ENCODE measurements around the gene KCNK7.

The KCNK7 gene

DNA sequence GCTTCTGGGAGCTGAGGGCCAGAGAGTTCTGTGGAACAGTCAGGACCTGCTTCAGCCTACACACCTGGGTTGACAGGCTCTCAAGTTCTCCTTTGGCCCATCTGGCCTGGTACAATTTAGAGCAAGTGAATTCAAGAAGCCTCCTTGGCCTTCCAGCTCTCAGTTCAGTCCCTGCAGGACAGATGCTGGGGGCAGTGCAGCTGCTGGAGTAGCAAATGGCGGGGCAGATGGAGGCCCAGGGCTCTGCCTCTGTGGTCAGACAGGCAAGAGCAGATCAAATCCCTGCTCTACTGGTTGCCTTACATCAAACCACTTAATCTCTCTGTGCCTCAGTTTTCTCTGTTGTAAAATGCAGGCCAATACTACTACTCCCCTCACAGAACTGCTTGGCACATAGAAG lies 8.7 kb upstream of the KCNK7 start:
- Histone ChIP-seq H3K4me1 (ENCODE audit: control insufficient read depth, insufficient read depth, low read length) (no peaks in the 10 kb centered on the region), H3K27me3 (ENCODE audit: control insufficient read depth, insufficient read depth, low read length) (peaks cover 2% of the 10 kb centered on the region), H3K9me3 (ENCODE audit: control insufficient read depth, insufficient read depth, low read length) (no peaks in the 10 kb centered on the region), H3K36me3 (ENCODE audit: control insufficient read depth, insufficient read depth, low read length) (peaks cover 10% of the 10 kb centered on the region), H3K4me3 (ENCODE audit: low read depth, low read length) (no peak overlapping the region), H3K9ac (ENCODE audit: low read depth, low read length) (no peak overlapping the region)

DNA sequence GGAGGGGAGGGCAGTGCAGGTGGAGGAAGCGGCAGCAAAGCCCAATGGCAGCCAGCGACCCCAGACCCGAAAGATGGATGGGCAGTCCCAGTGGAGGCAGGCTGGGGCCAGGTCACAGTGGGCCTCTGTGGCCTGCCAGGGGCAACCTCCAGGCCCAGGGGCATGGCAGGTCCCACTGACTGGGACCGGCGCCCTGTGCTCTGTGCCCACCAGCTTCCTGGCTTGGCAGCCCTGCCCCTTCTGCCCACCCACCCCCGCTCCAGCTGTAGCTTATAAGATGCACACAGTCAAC lies 4.3 kb upstream of the KCNK7 start:
- Histone ChIP-seq H3K9ac (ENCODE audit: low read depth, low read length) (no peak overlapping the region), H3K9me3 (ENCODE audit: control insufficient read depth, insufficient read depth, low read length) (no peaks in the 10 kb centered on the region), H3K4me1 (ENCODE audit: control insufficient read depth, insufficient read depth, low read length) (no peaks in the 10 kb centered on the region), H3K36me3 (ENCODE audit: control insufficient read depth, insufficient read depth, low read length) (no peaks in the 10 kb centered on the region), H3K27me3 (ENCODE audit: control insufficient read depth, insufficient read depth, low read length) (no peaks in the 10 kb centered on the region), H3K4me3 (ENCODE audit: low read depth, low read length) (no peak overlapping the region)

DNA sequence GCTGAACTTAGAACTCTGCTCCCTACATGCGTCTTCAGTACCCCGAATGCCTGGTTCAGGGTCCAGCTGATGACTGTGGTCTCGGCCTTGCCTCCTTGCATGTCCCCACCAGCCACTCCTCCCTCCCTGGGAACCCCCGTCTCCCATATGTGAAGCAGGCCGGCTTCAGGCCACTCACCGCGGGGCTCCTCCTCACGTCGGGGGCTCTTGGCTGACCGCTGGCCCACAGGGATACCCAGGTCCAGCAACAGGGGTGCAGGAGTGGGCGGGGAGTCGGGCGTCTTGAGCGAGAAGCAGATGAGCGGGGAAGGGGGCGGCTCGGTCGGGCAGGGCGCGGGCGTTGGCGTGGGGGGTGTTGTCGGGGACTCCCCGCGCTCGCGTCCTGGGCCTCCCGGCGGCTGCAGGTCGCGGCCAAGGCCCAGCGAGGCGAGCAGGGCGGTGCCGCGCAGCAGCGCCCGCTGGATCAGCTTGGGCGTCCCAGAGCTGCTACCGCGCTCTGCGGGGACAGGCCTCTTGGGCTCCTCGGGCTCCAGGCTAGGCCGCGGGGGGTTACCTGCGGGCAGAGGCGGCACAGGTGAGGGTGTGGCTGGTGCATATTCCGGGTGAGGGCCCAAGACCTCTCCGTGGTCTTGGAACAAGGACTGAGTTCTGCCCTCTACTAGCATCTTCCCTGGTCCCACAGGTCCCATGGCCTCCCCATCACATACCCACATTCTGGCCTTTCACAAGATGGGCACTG lies 3.8 kb upstream of the KCNK7 start:
- H3K36me3 ChIP-seq (ENCODE audit: control insufficient read depth, insufficient read depth, low read length): no peaks in the 10 kb centered on the region
- no peaks in the 10 kb centered on the region for H3K4me1 ChIP-seq (ENCODE audit: control insufficient read depth, insufficient read depth, low read length)
- H3K9me3 ChIP-seq (ENCODE audit: control insufficient read depth, insufficient read depth, low read length): no peaks in the 10 kb centered on the region
- H3K9ac ChIP-seq (ENCODE audit: low read depth, low read length): no peak overlapping the region
- H3K4me3 ChIP-seq (ENCODE audit: low read depth, low read length): no peak overlapping the region
- H3K27me3 ChIP-seq (ENCODE audit: control insufficient read depth, insufficient read depth, low read length): no peaks in the 10 kb centered on the region

DNA sequence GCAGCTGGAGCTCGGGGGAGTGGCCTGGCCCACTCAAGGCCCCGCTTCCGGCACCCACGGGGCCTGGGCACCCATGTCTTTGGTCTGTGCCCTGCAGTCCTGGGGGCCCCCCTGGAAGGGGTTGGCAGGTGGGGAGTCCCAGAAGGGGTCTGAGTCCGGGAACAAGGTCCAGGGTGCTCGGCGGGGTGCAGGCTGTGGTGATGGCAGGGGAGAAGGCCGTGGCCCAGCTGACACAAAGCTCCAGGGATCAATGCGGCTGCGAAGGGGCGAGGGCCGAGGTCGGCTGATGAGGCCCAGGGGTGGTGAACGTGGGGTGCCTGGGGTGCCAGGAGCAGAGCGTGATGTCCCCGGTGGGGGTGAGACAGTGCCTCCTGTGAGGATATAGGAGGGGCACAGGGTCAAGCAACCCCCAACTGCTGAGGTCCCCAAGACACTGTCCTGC lies 2.7 kb upstream of the KCNK7 start:
- Histone ChIP-seq H3K27me3 (ENCODE audit: control insufficient read depth, insufficient read depth, low read length) (peaks cover 7% of the 10 kb centered on the region), H3K4me3 (ENCODE audit: low read depth, low read length) (no peak overlapping the region), H3K36me3 (ENCODE audit: control insufficient read depth, insufficient read depth, low read length) (no peaks in the 10 kb centered on the region), H3K4me1 (ENCODE audit: control insufficient read depth, insufficient read depth, low read length) (no peaks in the 10 kb centered on the region), H3K9ac (ENCODE audit: low read depth, low read length) (no peak overlapping the region), H3K9me3 (ENCODE audit: control insufficient read depth, insufficient read depth, low read length) (no peaks in the 10 kb centered on the region)

DNA sequence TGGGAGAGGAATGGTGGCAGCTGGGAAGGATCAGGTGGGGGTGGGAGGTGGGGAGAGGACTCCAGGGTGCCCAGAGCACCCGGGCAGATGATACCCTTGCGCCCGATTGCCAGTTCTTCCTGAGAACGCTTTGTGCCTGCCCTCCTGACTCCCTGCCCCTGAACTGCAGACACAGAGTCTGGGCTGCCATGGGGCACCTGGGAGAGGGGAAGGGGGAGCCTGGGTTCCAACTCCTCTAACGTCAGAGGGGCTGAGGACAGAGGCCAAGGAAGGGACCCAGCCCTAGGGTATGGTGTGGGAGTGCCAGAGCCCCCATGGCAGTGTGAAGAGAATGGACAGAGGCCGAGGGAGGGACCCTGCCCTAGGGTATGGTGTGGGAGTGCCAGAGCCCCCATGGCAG lies 920 bp upstream of the KCNK7 start:
- H3K27me3 ChIP-seq (ENCODE audit: control insufficient read depth, insufficient read depth, low read length): peaks cover 18% of the 10 kb centered on the region
- H3K36me3 ChIP-seq (ENCODE audit: control insufficient read depth, insufficient read depth, low read length): no peaks in the 10 kb centered on the region
- no peaks in the 10 kb centered on the region for H3K4me1 ChIP-seq (ENCODE audit: control insufficient read depth, insufficient read depth, low read length)
- no peaks in the 10 kb centered on the region for H3K9me3 ChIP-seq (ENCODE audit: control insufficient read depth, insufficient read depth, low read length)
- no peak overlapping the region for H3K4me3 ChIP-seq (ENCODE audit: low read depth, low read length)
- no peak overlapping the region for H3K9ac ChIP-seq (ENCODE audit: low read depth, low read length)

DNA sequence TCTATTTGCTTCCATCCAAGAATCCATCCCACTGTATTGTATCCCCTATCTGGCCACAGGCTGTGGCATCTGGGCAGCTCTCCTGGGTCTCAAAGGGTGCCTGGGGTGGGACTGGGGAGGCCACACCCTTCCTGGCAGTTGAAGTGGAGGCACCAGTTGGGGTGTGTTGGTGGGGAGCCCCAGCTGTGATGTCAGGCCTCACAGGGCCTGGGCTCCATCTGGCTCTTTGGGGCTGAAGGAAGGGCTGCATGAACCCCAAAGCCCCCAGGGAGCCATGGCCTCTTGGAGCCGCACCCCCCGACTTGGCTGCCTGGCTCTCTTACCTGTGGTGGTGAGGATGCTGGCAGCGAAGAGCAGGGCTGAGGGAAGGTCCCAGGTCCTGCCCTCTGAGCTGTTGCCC lies 469 bp downstream of the KCNK7 start:
- H3K4me3 ChIP-seq (ENCODE audit: low read depth, low read length): no peak overlapping the region
- no peaks in the 10 kb centered on the region for H3K4me1 ChIP-seq (ENCODE audit: control insufficient read depth, insufficient read depth, low read length)
- no peak overlapping the region for H3K9ac ChIP-seq (ENCODE audit: low read depth, low read length)
- H3K9me3 ChIP-seq (ENCODE audit: control insufficient read depth, insufficient read depth, low read length): no peaks in the 10 kb centered on the region
- H3K27me3 ChIP-seq (ENCODE audit: control insufficient read depth, insufficient read depth, low read length): peaks cover 29% of the 10 kb centered on the region
- H3K36me3 ChIP-seq (ENCODE audit: control insufficient read depth, insufficient read depth, low read length): no peaks in the 10 kb centered on the region

DNA sequence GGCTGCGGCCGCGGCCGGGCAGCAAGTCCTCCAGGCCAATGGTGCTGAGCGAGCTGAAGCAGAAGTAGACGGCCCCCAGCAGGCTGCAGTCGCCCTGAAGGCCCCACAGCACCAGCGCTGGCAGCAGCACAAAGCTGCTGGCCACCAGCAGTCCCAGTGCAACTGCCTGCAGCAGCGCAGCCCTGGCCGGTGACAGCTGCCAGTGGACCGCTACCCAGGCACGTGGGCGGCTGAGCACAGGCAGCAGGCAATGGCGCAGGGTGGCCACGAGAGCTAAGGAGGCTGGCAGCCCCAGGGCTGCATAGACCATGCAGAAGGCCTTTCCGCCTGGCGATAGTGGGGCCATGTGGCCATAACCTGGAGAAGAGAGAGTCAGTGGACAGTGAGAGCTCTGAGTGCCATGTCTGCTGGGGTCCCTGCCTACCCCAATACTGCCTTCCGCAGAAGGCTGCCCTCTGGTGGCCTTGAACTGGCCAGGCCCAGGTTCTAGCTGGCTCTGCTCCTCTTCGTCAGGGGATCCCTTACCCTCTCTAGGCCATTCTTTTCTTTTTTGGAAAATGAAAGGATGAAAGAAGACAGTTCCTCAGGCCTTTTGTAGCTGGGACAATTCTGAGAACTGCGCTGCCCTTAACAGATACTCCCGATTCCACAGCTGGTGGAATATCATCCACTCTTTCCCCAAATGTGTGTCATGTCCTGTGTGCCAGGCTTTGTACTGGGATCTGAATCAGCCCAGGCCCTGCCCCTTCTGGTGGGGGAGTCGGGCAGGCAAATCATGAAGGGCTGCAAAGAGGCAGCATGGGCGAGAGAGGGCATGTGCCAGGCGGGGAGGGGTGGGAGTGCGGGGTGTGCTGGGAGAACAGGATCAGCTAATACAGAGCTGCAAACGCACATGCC lies 1.8 kb downstream of the KCNK7 start:
- Histone ChIP-seq H3K4me3 (ENCODE audit: low read depth, low read length) (no peak overlapping the region), H3K9ac (ENCODE audit: low read depth, low read length) (no peak overlapping the region), H3K27me3 (ENCODE audit: control insufficient read depth, insufficient read depth, low read length) (peaks cover 31% of the 10 kb centered on the region), H3K9me3 (ENCODE audit: control insufficient read depth, insufficient read depth, low read length) (no peaks in the 10 kb centered on the region), H3K4me1 (ENCODE audit: control insufficient read depth, insufficient read depth, low read length) (no peaks in the 10 kb centered on the region), H3K36me3 (ENCODE audit: control insufficient read depth, insufficient read depth, low read length) (no peaks in the 10 kb centered on the region)

DNA sequence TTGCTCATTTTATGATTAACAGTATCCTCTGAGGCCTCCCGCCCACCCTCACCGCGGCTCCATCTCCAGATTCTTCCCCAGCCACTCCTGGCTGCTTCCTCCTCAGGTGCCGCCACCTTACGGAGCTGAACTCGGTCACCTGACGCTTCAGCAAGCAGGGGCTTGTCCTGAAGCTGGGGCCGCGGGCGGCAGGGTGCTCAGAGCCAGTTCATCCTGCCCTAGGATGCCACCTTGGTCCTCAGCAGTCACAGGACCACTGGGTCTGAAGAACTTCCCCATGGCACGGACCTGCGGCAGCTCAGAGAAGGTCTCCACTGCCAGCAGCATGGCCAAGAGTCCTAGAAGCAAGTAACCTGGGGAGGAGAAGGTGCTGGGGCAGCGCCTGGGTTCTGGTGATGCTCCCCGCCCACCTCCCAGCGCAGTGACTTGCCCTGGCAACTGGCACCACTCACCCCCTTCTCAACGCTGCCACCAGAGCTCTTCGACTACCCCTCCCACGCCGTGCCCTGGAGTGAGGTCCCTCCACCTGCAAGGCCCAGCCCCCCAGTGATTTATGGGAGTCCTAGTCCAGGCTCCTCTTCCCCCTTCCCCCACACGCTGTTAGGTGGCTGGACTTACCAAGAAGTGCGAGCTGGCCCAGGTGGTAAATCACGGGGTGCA lies 2.6 kb downstream of the KCNK7 start:
- Histone ChIP-seq H3K27me3 (ENCODE audit: control insufficient read depth, insufficient read depth, low read length) (peaks cover 31% of the 10 kb centered on the region), H3K9ac (ENCODE audit: low read depth, low read length) (no peak overlapping the region), H3K9me3 (ENCODE audit: control insufficient read depth, insufficient read depth, low read length) (no peaks in the 10 kb centered on the region), H3K4me3 (ENCODE audit: low read depth, low read length) (peak overlapping the region; percentile 63), H3K4me1 (ENCODE audit: control insufficient read depth, insufficient read depth, low read length) (peaks cover 3% of the 10 kb centered on the region), H3K36me3 (ENCODE audit: control insufficient read depth, insufficient read depth, low read length) (no peaks in the 10 kb centered on the region)

DNA sequence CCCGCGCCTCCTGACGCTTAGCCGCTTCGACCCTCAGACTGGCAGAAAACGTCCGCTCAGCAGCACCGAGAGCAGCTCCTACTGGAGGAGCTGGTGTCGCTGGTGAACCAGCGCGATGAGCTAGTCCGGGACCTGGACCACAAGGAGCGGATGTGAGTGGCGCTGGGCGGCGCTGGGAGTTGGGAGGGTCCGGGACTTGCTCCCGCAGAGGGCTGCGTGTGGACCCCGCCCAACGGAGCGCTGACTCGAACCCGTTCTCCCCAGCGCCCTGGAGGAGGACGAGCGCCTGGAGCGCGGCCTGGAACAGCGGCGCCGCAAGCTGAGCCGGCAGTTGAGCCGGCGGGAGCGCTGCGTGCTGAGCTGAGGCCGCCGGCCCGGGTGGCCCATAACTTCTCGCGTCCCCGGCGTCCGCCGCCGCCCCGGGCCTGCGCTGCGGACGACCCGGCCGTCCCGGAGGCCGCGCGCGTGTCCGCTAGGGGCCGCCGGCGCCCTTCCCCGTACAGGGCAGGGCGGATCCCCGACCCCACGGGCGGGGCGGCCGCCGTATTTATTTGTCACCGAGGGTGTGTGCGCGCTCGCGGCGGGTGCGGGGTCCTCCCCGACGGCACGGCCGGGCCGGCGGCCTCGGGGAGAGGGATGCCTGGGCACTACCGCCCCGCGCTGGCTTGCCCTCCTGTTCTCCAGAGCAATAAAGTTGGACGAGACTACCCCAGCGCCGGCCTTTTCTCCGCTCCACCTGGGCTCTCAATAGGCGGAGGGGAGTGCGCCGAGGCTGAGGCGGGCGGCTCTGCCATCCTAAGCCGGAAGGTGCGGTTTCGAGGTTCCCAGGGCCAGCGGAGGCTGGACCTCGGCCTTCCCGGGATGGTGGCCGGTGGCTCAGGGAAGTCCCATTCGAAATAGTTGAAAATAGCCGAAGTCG lies 3.4 kb downstream of the KCNK7 start:
- H3K4me3 ChIP-seq (ENCODE audit: low read depth, low read length): peak overlapping the region; percentile 63
- H3K9me3 ChIP-seq (ENCODE audit: control insufficient read depth, insufficient read depth, low read length): no peaks in the 10 kb centered on the region
- H3K27me3 ChIP-seq (ENCODE audit: control insufficient read depth, insufficient read depth, low read length): peaks cover 31% of the 10 kb centered on the region
- no peaks in the 10 kb centered on the region for H3K36me3 ChIP-seq (ENCODE audit: control insufficient read depth, insufficient read depth, low read length)
- H3K4me1 ChIP-seq (ENCODE audit: control insufficient read depth, insufficient read depth, low read length): peaks cover 5% of the 10 kb centered on the region
- no peak overlapping the region for H3K9ac ChIP-seq (ENCODE audit: low read depth, low read length)

DNA sequence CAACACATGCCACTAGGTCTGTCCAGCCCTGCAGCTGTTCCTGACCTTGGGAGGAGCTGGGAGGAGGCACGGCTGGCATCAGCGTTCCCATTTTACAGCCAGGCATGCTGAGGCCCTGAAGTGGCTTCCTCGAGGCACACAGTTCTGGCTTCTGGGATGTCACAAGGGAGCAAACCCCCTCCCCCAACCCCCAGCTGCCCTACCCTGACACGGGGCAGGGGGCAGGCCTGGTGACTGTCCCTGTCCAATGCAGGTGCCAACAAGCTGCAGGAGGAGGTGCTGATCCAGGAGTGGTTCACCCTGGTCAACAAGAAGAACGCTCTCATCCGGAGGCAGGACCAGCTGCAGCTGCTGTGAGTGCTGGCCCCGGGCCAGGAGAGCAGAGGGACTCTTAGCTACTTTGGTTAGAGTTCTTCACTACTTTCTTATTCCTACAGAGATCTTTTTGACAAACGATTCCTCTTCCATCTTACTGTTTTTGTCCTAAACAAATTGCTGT lies 5.3 kb downstream of the KCNK7 start:
- no peaks in the 10 kb centered on the region for H3K9me3 ChIP-seq (ENCODE audit: control insufficient read depth, insufficient read depth, low read length)
- no peaks in the 10 kb centered on the region for H3K36me3 ChIP-seq (ENCODE audit: control insufficient read depth, insufficient read depth, low read length)
- no peak overlapping the region for H3K4me3 ChIP-seq (ENCODE audit: low read depth, low read length)
- H3K27me3 ChIP-seq (ENCODE audit: control insufficient read depth, insufficient read depth, low read length): peaks cover 46% of the 10 kb centered on the region
- peaks cover 7% of the 10 kb centered on the region for H3K4me1 ChIP-seq (ENCODE audit: control insufficient read depth, insufficient read depth, low read length)
- H3K9ac ChIP-seq (ENCODE audit: low read depth, low read length): no peak overlapping the region

All from iPS-15b (cell line).